GM11168 (cell line): ENCODE measurements around the gene CRACDL.

Source experiments
- in situ Hi-C: fragments of 300-500 bp; cut with MboI; formaldehyde crosslinking; loops from one replicate; pipeline ENCODE4 v1.12.0; 2022; ENCODE audit warnings: low sequenced_read_pairs; ENCODE audit not compliant: unreplicated experiment

CRACDL gene

GRCh38 chr2:98809116-98809515, 126.9 kb downstream of the CRACDL start:
- in situ Hi-C loops, result no loop called here

DNA sequence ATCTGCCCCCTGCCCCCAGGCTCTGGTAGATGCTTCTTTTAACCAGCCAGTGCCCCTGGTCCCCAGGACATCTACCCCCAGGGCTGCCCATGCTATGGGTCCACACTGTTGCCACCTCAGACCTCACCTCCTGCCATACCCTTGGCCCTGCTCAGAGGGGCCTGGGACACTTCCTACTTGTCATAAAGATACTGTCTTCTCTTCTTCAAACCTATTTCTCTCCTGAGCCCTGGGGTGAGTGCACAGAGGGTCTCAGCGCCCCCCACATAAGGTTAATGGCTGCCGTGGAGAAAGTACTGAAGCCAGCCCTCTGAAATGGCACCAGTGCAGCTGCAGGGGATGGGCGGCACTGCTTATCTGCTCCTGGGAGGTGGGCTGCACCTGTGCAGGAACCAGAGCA, 127.5 kb downstream of the CRACDL start:
- in situ Hi-C loops, result no loop called here

DNA sequence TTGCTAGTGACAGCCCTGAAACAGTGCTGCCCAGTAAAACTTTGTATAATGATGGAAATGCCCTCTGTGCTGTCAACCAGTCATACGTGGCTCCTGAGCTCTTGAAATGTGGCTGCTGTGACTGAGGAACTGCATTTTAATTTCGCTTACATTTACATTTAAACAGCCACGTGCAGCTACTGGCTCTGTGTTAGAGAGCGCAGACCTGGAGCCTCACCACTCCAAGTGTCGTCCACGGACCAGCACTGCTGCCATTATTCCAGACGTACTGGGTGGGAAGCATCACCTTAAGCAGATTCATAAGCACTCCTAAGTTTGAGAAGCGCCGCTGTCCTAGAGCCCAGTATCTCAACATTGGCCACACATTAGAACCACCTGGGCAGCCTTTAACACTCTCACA, 128.1 kb downstream of the CRACDL start:
- in situ Hi-C loops, result no loop called here

- in situ Hi-C loops, result no loop called here
These were observed 128.8 kb downstream of the CRACDL start for GRCh38 chr2:98807221-98807620.

DNA sequence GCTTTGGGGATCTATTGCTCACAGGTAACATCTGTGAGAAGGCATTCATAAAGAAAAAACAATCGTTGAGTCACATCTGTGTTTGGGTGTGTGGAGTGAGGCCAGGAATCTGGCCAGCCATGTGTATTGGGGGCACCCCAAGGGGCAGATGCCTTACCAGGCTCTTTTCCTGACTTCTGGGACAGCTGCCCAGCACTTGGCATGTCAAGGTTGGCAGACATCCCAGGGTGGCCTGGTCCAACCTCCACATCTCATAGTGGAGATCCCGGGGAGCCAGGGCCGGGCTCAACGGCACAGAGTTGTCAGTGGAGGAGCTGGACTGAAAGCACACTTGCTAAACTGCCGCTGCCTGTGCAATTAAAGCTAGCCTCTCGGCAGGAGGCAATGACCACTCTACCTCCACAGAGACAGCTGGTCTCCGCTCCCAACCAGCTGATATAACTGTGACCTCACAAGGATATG, 129.8 kb downstream of the CRACDL start:
- in situ Hi-C loops, result no loop called here

DNA sequence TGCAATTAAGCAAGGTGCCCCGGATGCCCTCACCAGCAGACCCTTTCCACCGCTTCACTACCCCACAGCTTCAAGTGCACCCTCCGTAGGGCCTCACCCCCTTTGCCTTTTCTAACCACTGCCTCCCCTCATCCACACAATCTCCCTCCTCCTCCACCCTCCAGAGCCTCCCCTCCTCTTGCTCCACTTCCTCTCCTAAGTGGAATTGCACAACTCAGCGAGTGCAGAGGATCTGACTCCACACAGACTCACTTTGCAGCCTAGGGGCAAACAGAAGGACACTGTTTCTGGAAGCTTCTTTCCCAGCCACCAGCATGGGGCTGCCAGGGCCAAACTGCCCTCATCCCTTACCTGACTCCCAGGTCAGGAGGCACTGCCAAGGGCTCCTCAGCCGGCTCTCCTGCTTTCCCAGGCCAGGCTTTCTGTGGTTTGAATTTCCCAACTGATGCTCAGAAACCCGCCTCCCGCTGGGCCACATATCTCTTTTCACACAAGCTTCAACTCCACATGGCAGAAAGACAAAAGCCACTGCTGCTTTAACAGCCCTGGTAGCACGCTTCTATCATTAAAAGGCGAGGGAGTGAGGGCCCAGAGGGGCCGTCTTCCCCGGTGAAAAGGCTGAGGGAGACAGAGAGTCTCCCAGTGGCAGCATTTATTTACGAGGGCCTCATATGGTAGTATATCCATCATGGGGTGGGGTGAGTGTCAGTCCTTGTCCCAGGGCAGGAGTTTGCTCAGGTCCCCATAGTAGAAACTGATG, 130.4 kb downstream of the CRACDL start:
- in situ Hi-C loops, result no loop called here

GRCh38 chr2:98804736-98805135, 131.3 kb downstream of the CRACDL start:
- in situ Hi-C loops, result no loop called here

DNA sequence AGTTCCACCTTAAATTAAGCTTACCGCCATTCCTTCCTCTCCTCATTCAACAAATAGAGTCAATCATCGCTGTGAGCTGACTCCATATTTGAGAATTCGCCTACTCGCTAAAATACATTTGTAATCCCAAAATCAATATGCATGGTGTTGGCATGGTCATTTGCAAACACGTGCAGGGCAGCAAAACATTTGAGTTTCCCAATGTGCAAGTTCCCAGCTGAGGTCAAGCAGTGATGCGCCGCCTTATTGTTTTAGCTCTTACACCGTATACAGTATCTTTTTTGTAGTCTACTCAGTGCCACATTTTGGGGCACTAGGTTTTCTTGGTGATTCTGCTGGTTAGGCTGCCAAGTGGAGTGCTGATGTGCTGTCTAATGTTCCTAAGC, 131.8 kb downstream of the CRACDL start:
- in situ Hi-C loops, result no loop called here

- in situ Hi-C loops, result no loop called here
These were observed 132.4 kb downstream of the CRACDL start for GRCh38 chr2:98803405-98804264.

DNA sequence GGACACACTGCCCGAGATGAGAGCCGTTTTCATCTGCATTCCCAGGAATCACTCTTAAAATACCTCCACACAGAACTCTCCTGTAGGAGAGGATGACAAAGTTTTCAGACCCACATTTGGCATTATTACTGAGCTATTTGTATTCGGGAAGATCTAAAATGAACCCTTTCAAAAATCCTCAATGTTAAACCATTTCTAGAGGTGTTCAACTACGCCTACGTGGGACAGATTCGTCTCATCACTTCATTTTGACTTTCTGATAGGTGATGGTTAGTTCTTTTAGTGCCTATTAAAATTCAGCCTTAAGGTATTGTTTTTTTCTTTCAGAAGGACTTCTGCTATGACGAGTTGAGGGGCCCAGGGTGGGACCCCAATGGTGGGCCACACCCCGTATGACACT, 133.7 kb downstream of the CRACDL start:
- in situ Hi-C loops, result no loop called here

DNA sequence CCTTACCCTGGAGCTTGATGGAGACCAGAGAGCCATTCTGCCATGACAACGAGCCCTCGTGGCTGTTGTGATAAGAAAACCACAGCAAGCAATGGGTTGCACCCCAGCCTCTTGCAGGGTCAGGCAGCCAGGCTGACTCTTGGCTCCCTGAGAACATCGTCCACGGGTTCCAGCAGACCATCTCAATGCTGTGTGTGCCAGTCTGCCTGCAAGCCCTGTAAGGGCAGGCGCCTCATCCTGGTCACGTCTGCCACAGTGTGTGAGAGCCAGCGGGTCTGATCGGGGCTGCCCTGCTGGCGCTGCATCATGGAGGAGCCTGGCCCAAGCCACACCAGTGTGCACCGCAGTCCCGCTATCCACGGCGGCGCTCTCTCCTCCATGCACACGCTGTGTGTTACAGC, 134.1 kb downstream of the CRACDL start:
- in situ Hi-C loops, result no loop called here

DNA sequence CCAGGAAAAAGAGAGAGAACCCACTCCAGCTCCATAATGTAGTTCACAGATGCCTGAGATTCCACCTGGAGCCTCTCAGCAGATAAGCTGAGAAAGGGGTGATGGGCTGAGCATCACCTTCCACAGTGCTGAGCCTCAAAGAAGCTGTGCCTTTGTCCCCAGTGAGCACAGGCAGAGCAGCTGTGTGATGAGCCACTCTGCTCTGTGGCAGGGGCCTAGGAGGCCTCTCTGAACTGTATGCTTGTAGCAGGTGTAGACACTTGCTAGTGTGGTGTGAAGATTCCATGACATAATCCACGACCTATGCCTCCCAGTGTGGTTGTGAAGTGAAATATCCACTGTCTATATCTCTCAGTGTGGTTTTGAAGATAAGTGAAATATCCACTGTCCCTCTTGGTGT, 134.7 kb downstream of the CRACDL start:
- in situ Hi-C loops, result no loop called here

- in situ Hi-C loops, result no loop called here
These were observed 135.5 kb downstream of the CRACDL start for GRCh38 chr2:98800330-98801064.

DNA sequence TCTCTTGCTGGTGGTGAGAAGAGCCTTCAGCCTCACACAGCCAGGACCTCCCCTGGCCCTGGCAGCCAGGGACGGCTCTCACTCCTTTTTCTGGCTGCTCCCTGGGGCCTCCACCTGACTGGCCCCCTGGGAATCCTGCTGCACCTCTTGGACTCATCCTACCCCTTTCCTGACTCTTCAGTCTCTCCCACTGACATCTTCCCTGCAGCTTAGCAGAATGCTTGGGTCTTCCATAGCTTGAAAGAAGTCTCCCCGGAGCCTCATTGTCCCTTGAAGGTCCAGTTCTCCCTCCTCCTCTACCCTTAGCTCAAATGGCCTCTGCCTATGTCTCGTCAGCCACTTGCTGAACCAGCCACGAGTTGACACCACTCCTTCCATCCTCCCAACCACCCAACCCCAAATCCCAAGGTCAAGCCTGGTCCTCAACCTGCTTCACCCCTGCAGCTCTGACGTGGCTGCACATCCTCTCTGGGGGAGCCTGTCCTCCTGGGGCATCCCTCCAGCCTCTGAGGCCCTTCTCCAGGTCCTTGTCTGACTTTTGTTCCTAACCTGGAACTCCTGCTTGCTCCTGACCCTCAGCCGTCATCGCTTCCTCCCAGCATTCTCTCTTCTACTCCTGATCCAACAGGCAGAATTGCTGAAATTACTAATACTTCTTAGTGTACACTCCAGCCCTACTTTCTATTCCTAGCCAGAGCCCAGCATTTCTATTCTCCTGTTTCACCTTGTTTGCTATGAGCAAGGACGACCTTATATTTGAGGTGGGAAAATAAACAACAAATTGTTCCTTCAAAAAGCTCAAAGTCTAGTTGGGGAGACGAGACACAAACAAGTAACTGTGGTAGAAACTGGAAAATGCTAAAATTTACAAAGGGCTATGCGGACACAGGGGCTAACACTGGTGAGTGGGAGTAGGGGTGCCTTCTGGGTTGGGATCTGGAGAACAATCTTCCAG, 136.4 kb downstream of the CRACDL start:
- in situ Hi-C loops, result no loop called here

DNA sequence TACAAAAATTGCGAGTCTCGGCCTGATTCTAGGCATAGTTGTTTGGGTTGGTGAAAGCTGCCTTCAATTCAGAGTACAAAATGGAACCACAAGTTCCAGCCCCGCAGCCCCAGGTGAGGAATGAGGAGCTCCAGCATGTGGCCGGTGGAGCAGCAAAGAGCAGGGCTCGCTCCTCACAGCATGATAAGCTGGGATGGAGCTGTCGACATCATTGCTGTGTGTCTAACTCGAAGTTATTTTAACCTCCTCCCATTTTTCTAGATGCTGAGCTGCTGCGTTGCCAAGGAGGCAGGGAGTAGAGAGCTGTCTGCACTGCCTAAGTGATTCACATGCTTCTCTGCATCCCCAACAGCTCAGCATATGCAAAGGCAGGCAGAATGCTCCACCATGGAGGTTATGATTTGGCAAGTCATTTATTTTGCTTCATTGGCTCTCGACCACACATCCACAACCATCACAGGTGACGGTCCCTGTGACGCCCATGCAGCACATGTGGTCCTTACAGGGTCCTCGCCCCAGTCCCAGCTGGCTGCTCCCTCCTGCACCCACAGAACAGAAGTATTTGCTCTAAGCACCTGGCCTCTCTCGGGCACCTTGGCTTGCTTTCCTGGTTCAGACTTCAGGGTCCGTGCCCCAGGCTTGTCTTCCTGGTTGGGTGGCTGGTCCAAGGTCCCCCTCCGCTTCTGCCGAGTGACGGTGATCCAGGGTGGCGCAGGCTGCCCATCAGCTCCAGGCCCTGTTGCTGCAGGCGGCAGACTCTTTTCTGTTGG, 139.1 kb downstream of the CRACDL start:
- in situ Hi-C loops, result no loop called here

GRCh38 chr2:98795891-98796676, 139.9 kb downstream of the CRACDL start:
- in situ Hi-C loops, result no loop called here

- in situ Hi-C loops, result no loop called here
These were observed 141.9 kb downstream of the CRACDL start for GRCh38 chr2:98793897-98794830.
